AG04449 (cell line): Measurements from ENCODE around the gene IREB2.

Experiments
- CTCF ChIA-PET: fragments of 350-600 bp; formaldehyde crosslinking; extraction: SDS; loops from one replicate; lab custom pipeline; 2021; ENCODE audit warnings: antibody characterized with exemption; lab: Yijun Ruan, JAX
- POLR2A ChIA-PET: fragments of 400-600, 350-600 bp; formaldehyde crosslinking; extraction: SDS; loops from one replicate; lab custom pipeline; 2020; ENCODE audit warnings: antibody characterized with exemption, inconsistent platforms; lab: Yijun Ruan, JAX
- DNase-seq: peaks from one replicate; pipeline ENCODE4 v3.0.0-alpha.2; 2010; ENCODE audit warnings: low read depth, low spot score
- H3K4me3 ChIP-seq: 2 replicates; pipeline ENCODE4 v1.5.1; 2011; ENCODE audit warnings: low read depth, mild to moderate bottlenecking, control low read depth, low read length
- TF ChIP-seq, protein P1 (sequence below): IDR thresholded peaks from one replicate; pipeline ENCODE4 v1.5.1; 2011; ENCODE audit warnings: mild to moderate bottlenecking, moderate library complexity, low read length, control low read depth, inconsistent platforms; ENCODE audit not compliant: insufficient read depth; ENCODE audit errors: missing control alignments

IREB2 gene

DNA sequence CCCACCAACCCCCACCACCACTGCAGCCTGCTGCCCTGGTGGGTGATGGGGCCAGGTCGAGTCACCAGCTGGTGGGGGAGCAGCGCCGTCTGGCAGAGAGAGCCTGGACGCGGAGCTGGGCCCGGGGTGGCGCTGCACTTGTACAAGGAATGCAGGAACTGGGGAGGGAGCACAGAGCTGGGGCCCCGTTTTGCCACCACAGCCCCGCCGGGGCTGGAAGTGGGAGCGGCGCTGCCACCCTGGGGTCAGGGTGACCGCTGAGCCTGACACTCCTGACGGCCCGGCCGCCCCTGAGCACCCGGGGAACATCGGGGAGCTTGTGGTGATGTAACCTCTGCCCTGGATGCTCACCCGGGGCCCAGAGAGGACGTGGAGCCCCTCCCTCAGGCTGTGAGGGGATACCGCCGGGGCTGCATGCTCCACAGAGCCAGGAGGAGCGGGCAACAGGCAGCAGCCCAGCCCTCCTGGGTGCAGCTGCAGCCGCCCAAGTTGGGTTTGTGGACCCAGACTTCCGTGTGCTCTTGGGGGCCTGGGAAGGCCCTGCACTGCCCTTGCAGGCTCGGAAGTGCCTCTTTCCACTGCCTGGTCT, 32.6 kb upstream of the IREB2 start:
- ChIA-PET POLR2A (no interaction called here), CTCF (interaction anchor here (1.0 to 5.1 kb wide), 4 partner anchors 8 to 93 kb away, joined by 3 to 30 read pairs (median 6); no protein-coding TSS in a partner anchor)
- TF ChIP-seq, protein P1, sequence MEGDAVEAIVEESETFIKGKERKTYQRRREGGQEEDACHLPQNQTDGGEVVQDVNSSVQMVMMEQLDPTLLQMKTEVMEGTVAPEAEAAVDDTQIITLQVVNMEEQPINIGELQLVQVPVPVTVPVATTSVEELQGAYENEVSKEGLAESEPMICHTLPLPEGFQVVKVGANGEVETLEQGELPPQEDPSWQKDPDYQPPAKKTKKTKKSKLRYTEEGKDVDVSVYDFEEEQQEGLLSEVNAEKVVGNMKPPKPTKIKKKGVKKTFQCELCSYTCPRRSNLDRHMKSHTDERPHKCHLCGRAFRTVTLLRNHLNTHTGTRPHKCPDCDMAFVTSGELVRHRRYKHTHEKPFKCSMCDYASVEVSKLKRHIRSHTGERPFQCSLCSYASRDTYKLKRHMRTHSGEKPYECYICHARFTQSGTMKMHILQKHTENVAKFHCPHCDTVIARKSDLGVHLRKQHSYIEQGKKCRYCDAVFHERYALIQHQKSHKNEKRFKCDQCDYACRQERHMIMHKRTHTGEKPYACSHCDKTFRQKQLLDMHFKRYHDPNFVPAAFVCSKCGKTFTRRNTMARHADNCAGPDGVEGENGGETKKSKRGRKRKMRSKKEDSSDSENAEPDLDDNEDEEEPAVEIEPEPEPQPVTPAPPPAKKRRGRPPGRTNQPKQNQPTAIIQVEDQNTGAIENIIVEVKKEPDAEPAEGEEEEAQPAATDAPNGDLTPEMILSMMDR, result no peak
- DNase-seq, result no peak
- no peak overlapping the region for H3K4me3 ChIP-seq

DNA sequence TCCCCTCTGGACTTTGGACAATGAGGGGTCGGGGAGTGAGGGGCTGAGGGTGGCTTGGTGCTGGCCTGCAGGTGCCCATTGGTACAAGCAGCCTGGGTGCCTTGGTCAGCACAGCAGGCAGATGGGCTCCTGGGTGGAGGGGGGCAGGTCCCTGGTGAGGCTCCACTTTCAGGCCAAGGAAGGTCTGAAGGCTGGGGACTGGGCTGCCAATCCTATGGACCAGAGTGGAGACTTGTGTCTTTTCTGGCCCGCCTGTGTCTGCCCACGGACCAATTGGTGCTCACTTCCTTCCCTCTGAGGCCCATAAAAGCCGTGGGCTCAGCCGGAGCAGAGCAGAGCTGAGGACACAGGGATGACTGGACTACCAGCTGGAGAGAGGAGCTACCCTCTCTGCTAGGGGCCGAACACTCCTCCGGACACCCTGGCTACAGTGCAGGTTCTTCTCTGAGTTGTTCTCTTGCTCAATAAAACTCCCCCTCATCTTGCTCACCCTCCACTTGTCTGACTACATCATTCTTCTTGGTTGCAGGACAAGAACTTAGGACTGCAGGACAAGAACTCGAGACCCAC, 31.9 kb upstream of the IREB2 start:
- CTCF ChIA-PET, result interaction anchor here (1.0 to 8.3 kb wide), 4 partner anchors 8 to 17 kb away, joined by 3 to 78 read pairs (median 20); no protein-coding TSS in a partner anchor
- POLR2A ChIA-PET, result no interaction called here
- no peak for DNase-seq
- no peak overlapping the region for H3K4me3 ChIP-seq
- TF ChIP-seq, protein P1, result no peak

DNA sequence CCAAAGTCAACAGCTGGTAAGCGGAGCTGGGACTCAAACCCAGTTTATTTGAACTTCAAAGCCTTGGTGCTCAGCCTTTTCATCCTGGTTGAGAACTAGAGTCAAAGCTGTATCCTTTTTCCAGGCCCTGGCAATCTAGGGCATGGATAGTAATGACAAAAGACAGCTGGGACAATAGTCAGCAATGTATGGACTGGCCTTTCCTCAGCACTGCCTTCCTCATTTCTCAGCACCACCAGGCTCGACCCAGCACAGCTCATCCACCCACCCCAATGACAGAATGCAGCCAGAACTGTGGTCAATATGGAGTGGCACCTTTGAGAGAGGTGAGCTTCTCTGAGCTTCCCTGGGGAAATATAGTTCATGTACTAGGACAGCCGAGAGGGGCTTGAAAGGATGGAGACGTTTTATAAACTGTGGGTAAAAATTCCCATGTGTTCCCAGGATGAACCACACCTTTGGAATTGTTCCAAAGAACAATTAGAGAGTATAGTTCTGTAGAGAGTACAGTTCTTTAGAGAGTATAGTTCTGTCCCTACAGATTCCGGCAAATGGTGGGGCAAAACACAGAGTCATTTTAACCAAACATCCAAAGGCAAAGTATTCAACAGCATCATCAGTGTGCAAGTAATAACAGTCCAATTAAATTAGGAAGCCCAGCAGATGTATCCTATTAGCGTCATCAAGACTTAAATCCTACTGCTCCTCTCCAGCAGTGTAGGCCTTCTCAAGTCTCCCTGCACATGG, 30.2 kb upstream of the IREB2 start:
- ChIA-PET CTCF (interaction anchor here (0.8 to 8.3 kb wide), 5 partner anchors 9 to 100 kb away, joined by 3 to 78 read pairs (median 9); no protein-coding TSS in a partner anchor), POLR2A (no interaction called here)
- TF ChIP-seq, protein P1, result no peak
- H3K4me3 ChIP-seq, result no peak overlapping the region
- no peak for DNase-seq

DNA sequence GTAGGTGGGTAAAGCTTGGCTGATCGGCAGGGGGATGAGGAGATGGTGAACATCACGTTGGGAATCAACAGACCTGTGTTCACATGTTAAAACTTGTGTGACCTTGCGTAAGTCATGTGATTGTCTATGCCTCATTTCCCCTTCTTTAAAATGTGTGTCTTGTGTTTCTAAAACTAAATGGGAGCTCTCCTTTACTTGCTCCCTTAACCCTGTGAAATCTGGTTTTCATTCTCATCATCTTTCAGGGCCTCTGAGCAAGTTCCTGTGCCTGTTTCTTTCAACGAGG, 29.7 kb upstream of the IREB2 start:
- CTCF ChIA-PET, result interaction anchor here (1.5 to 8.3 kb wide), 5 partner anchors 9 to 101 kb away, joined by 9 to 78 read pairs (median 9); no protein-coding TSS in a partner anchor
- DNase-seq, result no peak
- no peak overlapping the region for H3K4me3 ChIP-seq
- POLR2A ChIA-PET, result no interaction called here
- TF ChIP-seq, protein P1, result no peak

DNA sequence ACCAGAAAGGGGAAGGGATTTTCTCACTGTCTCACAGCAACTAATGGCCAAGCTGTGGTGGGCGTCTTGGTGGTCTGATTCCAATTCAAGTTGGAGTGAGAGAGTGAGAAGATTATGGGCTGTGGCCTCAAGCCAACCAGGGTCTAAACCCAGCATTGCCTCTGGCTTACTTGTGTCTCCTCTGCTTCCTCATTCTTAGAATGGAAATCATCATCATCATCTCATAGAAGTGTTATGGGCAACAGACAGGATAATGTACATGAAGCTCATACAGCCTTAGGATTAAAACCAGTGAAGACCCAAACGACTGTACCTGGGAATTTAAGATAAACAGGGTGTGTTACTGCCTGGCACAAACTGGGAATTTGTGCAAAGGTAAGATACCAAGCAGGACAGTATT, 29.1 kb upstream of the IREB2 start:
- POLR2A ChIA-PET, result no interaction called here
- CTCF ChIA-PET, result interaction anchor here (1.5 to 8.3 kb wide), 4 partner anchors 8 to 102 kb away, joined by 9 to 78 read pairs (median 20); no protein-coding TSS in a partner anchor

More for the DNA sequence above, 29.1 kb upstream of the IREB2 start:
- TF ChIP-seq, protein P1, result no peak
- no peak for DNase-seq
- no peak overlapping the region for H3K4me3 ChIP-seq
